Measurements from ENCODE around the gene PRLR.

DNA sequence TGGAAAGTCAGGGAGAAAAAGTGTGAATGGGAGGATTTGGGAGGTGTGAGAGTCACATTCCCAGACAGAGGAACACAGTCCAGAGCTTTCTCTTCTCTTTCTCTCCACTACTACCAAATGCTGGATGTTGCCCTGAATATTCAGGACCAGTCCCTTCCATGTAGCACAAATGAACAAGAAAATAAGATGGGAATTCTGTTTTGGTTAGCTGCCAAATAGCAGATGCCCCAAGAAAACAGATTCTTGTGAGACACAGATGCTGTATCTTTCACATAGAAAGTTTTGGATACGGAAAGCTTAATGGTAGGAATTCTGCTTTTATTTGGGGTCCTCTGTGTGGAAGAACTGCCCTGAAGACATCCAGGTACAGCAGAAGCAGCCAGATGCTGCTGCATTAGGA is 37.8 kb downstream of the PRLR start:
- TF ChIP-seq CTCF (IDR thresholded peaks at IDR 0.05) (no peak), POLR2A (IDR thresholded peaks at IDR 0.05) (no peak)

All from body of pancreas (tissue), 4 donors.